Activated naive CD4-positive, alpha-beta T cell treated with anti-CD3 and anti-CD28 coated beads, Interleukin-2, amount 10 ng/mL, durations not matched to agents 7 days and 5 days (primary cell): ENCODE data around the gene LRP2BP.
"Not testable (repeated sequence)": the region's sequence is repeated elsewhere in the genome, so short reads cannot be mapped to it uniquely, and the experiment has no call there.

Experiments
- CTCF ChIA-PET: fragments of 350-600 bp; sonication (Branson Sonifier 250); formaldehyde crosslinking; loops from one replicate; lab custom pipeline; 2021; ENCODE audit warnings: antibody characterized with exemption; lab: Charles Lee
- DNase-seq: peaks from one replicate; pipeline ENCODE4 v3.0.0-alpha.2; 2020
- H3K27ac Mint-ChIP-seq: one replicate; pipeline ENCODE4 v1.8.0; 2021; ENCODE audit warnings: mild to moderate bottlenecking, moderate library complexity, mixed read lengths
- H3K27me3 Mint-ChIP-seq: one replicate; pipeline ENCODE4 v1.8.0; 2021; ENCODE audit warnings: mild to moderate bottlenecking, mixed read lengths
- H3K36me3 Mint-ChIP-seq: one replicate; pipeline ENCODE4 v1.8.0; 2021; ENCODE audit warnings: mixed read lengths
- H3K4me1 Mint-ChIP-seq: one replicate; pipeline ENCODE4 v1.8.0; 2021; ENCODE audit warnings: mixed read lengths
- H3K4me3 Mint-ChIP-seq: one replicate; pipeline ENCODE4 v1.8.0; 2021; ENCODE audit warnings: mild to moderate bottlenecking, moderate library complexity, mixed read lengths
- H3K9me3 Mint-ChIP-seq: one replicate; pipeline ENCODE4 v1.8.0; 2021; ENCODE audit warnings: mixed read lengths

Gene LRP2BP

GRCh38 chr4:185341377-185341776, 54.3 kb downstream of the LRP2BP start:
- no peak for DNase-seq
- H3K27me3 Mint-ChIP-seq: no peaks in the 10 kb centered on the region
- CTCF ChIA-PET: no interaction called here
- H3K36me3 Mint-ChIP-seq: peaks cover 33% of the 10 kb centered on the region
- H3K4me3 Mint-ChIP-seq: no peak overlapping the region
- peaks cover 39% of the 10 kb centered on the region for H3K4me1 Mint-ChIP-seq
- peaks cover 1% of the 10 kb centered on the region for H3K9me3 Mint-ChIP-seq
- no peak overlapping the region for H3K27ac Mint-ChIP-seq

DNA sequence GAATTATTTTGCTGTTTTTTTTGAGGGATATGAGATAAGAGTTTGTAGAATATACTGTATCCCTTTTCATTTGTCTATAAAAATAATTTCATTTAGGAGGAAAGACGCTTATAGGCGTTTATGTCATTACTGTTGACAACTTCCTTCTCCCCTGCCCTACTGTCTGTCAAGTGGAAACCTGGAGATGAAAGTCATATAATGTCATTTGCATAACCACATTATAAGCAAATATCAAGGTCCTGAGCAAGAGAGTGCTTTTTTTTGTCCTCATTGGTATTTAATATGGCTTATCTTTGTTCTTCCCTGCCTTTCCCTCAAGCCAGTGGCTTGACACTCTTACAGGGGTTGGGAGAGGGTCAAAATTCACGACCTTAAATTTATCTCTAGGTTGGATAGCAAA, 55.8 kb downstream of the LRP2BP start:
- no peak for DNase-seq
- CTCF ChIA-PET: no interaction called here

DNA sequence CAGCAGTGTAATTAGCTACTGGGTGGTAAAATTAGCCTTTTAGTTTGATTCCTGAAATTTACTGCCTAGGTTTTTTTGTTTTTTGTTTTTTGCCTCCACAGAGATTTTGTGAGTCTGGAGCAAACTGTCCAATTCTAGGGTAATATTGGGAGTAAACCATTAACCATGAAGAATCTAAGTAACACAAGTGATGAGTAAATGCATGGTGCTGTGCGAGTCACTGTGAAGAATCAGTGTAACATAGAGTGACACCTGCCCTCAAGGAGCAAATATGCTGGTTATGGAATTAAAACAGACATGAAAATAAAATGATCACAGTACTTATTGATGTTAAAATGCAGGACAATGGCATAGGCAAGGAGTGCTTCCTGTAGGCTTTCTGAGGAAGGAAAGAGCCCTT, 60.1 kb downstream of the LRP2BP start:
- Mint-ChIP-seq H3K27ac (no peak overlapping the region), H3K9me3 (peaks cover 1% of the 10 kb centered on the region), H3K27me3 (no peaks in the 10 kb centered on the region), H3K4me3 (no peak overlapping the region), H3K4me1 (peaks cover 14% of the 10 kb centered on the region), H3K36me3 (peaks cover 16% of the 10 kb centered on the region)
- no peak for DNase-seq
- CTCF ChIA-PET: no interaction called here

More for the DNA sequence above, 55.8 kb downstream of the LRP2BP start:
- Mint-ChIP-seq H3K27ac (no peak overlapping the region), H3K4me3 (no peak overlapping the region), H3K4me1 (peaks cover 29% of the 10 kb centered on the region), H3K9me3 (peaks cover 1% of the 10 kb centered on the region), H3K36me3 (peaks cover 32% of the 10 kb centered on the region), H3K27me3 (no peaks in the 10 kb centered on the region)

GRCh38 chr4:185334326-185334725, 61.4 kb downstream of the LRP2BP start:
- H3K9me3 Mint-ChIP-seq: peaks cover 5% of the 10 kb centered on the region
- no peak overlapping the region for H3K4me3 Mint-ChIP-seq
- no peak overlapping the region for H3K27ac Mint-ChIP-seq
- peaks cover 3% of the 10 kb centered on the region for H3K4me1 Mint-ChIP-seq
- CTCF ChIA-PET: no interaction called here
- no peaks in the 10 kb centered on the region for H3K27me3 Mint-ChIP-seq
- no peak for DNase-seq
- H3K36me3 Mint-ChIP-seq: peaks cover 20% of the 10 kb centered on the region

- H3K4me3 Mint-ChIP-seq: no peak overlapping the region
- no peaks in the 10 kb centered on the region for H3K4me1 Mint-ChIP-seq
- peaks cover 3% of the 10 kb centered on the region for H3K9me3 Mint-ChIP-seq
- peaks cover 14% of the 10 kb centered on the region for H3K36me3 Mint-ChIP-seq
- no peak overlapping the region for H3K27ac Mint-ChIP-seq
- CTCF ChIA-PET: no interaction called here
- no peak for DNase-seq
- H3K27me3 Mint-ChIP-seq: no peaks in the 10 kb centered on the region
Observed at GRCh38 chr4:185332575-185333464, 62.9 kb downstream of the LRP2BP start.

- H3K9me3 Mint-ChIP-seq, H3K27ac Mint-ChIP-seq, DNase-seq, H3K4me3 Mint-ChIP-seq, H3K4me1 Mint-ChIP-seq, H3K27me3 Mint-ChIP-seq: not testable (repeated sequence)
- CTCF ChIA-PET: interaction anchor here (1.4 kb wide), 1 partner anchor 40 kb away, joined by 3 read pairs; no protein-coding TSS in a partner anchor
- H3K36me3 Mint-ChIP-seq: peaks cover 10% of the 10 kb centered on the region
Observed at GRCh38 chr4:185329879-185330510, 65.7 kb downstream of the LRP2BP start.

- H3K36me3 Mint-ChIP-seq: peaks cover 10% of the 10 kb centered on the region
- no peaks in the 10 kb centered on the region for H3K27me3 Mint-ChIP-seq
- CTCF ChIA-PET: no interaction called here
- H3K4me1 Mint-ChIP-seq: no peaks in the 10 kb centered on the region
- H3K9me3 Mint-ChIP-seq: peaks cover 3% of the 10 kb centered on the region
- no peak overlapping the region for H3K27ac Mint-ChIP-seq
- DNase-seq: no peak
- no peak overlapping the region for H3K4me3 Mint-ChIP-seq
Observed at GRCh38 chr4:185328586-185328985, 67.1 kb downstream of the LRP2BP start.

- DNase-seq: not testable (repeated sequence)
Observed at GRCh38 chr4:185325721-185326120, 70.0 kb downstream of the LRP2BP start.

GRCh38 chr4:185324361-185324760, 71.4 kb downstream of the LRP2BP start:
- H3K4me3 Mint-ChIP-seq, H3K27ac Mint-ChIP-seq, H3K4me1 Mint-ChIP-seq, H3K27me3 Mint-ChIP-seq, CTCF ChIA-PET, DNase-seq, H3K9me3 Mint-ChIP-seq, H3K36me3 Mint-ChIP-seq: not testable (repeated sequence)

More at GRCh38 chr4:185325721-185326120, 70.0 kb downstream of the LRP2BP start:
- CTCF ChIA-PET, H3K27me3 Mint-ChIP-seq, H3K27ac Mint-ChIP-seq, H3K9me3 Mint-ChIP-seq, H3K4me1 Mint-ChIP-seq, H3K4me3 Mint-ChIP-seq: not testable (repeated sequence)
- peaks cover 10% of the 10 kb centered on the region for H3K36me3 Mint-ChIP-seq

GRCh38 chr4:185323606-185324005, 72.1 kb downstream of the LRP2BP start:
- H3K4me1 Mint-ChIP-seq: peaks cover 7% of the 10 kb centered on the region
- peaks cover 10% of the 10 kb centered on the region for H3K36me3 Mint-ChIP-seq
- no peak for DNase-seq
- H3K9me3 Mint-ChIP-seq: no peaks in the 10 kb centered on the region
- no peaks in the 10 kb centered on the region for H3K27me3 Mint-ChIP-seq
- H3K27ac Mint-ChIP-seq: no peak overlapping the region
- H3K4me3 Mint-ChIP-seq: no peak overlapping the region
- CTCF ChIA-PET: interaction anchor here (0.6 kb wide), 1 partner anchor 162 kb away, joined by 3 read pairs; no protein-coding TSS in a partner anchor

GRCh38 chr4:185322803-185323202, 72.9 kb downstream of the LRP2BP start:
- CTCF ChIA-PET: interaction anchor here (0.6 kb wide), 1 partner anchor 161 kb away, joined by 3 read pairs; no protein-coding TSS in a partner anchor
- no peak overlapping the region for H3K27ac Mint-ChIP-seq
- H3K9me3 Mint-ChIP-seq: no peaks in the 10 kb centered on the region
- H3K36me3 Mint-ChIP-seq: peaks cover 10% of the 10 kb centered on the region
- no peak for DNase-seq
- peaks cover 12% of the 10 kb centered on the region for H3K4me1 Mint-ChIP-seq
- H3K4me3 Mint-ChIP-seq: no peak overlapping the region
- no peaks in the 10 kb centered on the region for H3K27me3 Mint-ChIP-seq

- H3K27me3 Mint-ChIP-seq: no peaks in the 10 kb centered on the region
- peak overlapping the region; percentile 65 for H3K27ac Mint-ChIP-seq
- peaks cover 15% of the 10 kb centered on the region for H3K4me1 Mint-ChIP-seq
- peaks cover 37% of the 10 kb centered on the region for H3K36me3 Mint-ChIP-seq
- no peaks in the 10 kb centered on the region for H3K9me3 Mint-ChIP-seq
- CTCF ChIA-PET: interaction anchor here (1.0 kb wide), 1 partner anchor 9 kb away, joined by 4 read pairs; no protein-coding TSS in a partner anchor
- DNase-seq: no peak
- no peak overlapping the region for H3K4me3 Mint-ChIP-seq
Observed at GRCh38 chr4:185318679-185319078, 77.0 kb downstream of the LRP2BP start.

GRCh38 chr4:185317880-185318279, 77.8 kb downstream of the LRP2BP start:
- CTCF ChIA-PET: no interaction called here

GRCh38 chr4:185317462-185317861, 78.3 kb downstream of the LRP2BP start:
- H3K27me3 Mint-ChIP-seq, H3K9me3 Mint-ChIP-seq, CTCF ChIA-PET, H3K4me3 Mint-ChIP-seq, DNase-seq, H3K27ac Mint-ChIP-seq: not testable (repeated sequence)
- Mint-ChIP-seq H3K4me1 (peaks cover 15% of the 10 kb centered on the region), H3K36me3 (peaks cover 40% of the 10 kb centered on the region)

More at GRCh38 chr4:185317880-185318279, 77.8 kb downstream of the LRP2BP start:
- no peak overlapping the region for H3K4me3 Mint-ChIP-seq
- no peaks in the 10 kb centered on the region for H3K9me3 Mint-ChIP-seq
- H3K4me1 Mint-ChIP-seq: peaks cover 15% of the 10 kb centered on the region
- no peak for DNase-seq
- no peak overlapping the region for H3K27ac Mint-ChIP-seq
- peaks cover 40% of the 10 kb centered on the region for H3K36me3 Mint-ChIP-seq
- H3K27me3 Mint-ChIP-seq: no peaks in the 10 kb centered on the region
